CD1c-positive myeloid dendritic cell (primary cell): ENCODE measurements around the gene MRM2.
A peak's percentile ranks its signal among the peaks of the same experiment; 100 is the strongest.

Source experiments
- DNase-seq: peaks from one replicate; pipeline ENCODE4 v3.0.0-alpha.2; 2016; ENCODE audit errors: extremely low spot score

Gene MRM2

DNA sequence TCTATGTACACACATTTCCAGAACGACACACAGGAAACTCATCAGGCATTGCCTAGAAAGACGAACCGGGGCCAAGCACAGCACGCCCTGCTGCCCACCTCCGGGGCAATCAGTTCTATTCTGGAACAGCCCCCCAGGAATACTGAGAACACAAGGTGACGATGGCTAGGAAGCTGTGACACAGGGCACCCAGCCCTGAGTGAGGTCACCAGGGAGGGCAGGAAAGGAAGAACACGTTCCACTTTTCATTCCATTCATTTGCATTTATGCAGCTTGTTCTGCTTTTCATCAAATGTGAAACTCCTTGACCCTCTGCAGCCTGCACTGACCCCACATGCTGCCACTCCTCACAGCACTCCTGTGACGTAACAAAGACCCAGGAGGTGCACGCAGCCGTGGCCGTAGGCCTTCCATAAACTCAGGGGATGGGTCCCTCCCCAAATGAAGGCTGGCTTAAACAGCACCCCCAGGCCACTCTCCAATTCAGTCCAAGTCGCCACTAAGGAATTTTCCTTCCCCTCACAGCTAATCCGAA is 38.2 kb downstream of the MRM2 start:
- DNase-seq: peak; percentile 12

GRCh38 chr7:2202901-2203765 is 38.9 kb downstream of the MRM2 start:
- DNase-seq: no peak

GRCh38 chr7:2202361-2202761 is 39.6 kb downstream of the MRM2 start:
- DNase-seq: no peak

- DNase-seq: no peak
Measured at GRCh38 chr7:2201686-2202360, 40.2 kb downstream of the MRM2 start.

- DNase-seq: no peak
Measured at GRCh38 chr7:2201128-2201527, 40.9 kb downstream of the MRM2 start.

DNA sequence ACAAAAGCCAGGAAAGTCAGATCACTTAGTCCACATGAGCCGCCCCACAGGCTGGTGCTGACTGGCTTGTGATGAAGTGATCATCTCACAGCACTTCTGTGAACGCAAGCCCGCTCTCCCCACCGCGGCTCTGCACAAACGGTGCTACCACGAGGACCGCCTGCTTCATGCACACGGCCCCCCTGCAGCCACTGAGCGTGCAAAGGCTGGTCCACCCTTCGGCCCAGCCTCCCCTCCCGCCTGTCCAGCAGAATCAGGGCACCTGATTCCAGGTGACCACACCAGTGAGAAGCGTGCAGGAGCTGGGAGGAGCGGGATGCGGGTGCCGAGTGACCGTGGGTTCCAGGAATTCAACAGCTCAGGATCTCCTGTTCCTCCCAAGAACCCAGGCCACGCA is 41.4 kb downstream of the MRM2 start:
- DNase-seq: no peak

- DNase-seq: no peak
Measured at GRCh38 chr7:2199956-2200583, 41.9 kb downstream of the MRM2 start.

DNA sequence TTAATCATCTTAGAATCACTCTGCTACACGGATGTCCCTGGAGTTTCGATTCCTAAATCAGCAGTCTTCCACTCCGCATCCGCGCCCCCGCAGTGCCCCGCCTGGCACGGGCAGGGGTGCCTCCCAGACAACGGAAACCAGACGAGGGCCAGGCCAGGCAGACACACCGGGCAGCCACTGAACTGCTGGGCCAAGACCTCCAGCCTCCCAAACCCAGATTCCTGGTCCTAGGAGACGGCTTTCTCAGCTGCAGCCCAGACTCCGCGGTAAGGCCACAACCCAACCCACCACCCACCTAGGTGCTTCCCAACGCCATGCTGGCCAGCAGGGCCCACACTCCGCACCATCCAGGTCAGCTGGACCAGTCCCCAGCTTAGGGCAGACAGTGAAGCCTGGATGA is 42.5 kb downstream of the MRM2 start:
- DNase-seq: no peak

- no peak for DNase-seq
Measured at GRCh38 chr7:2198760-2199159, 43.2 kb downstream of the MRM2 start.

DNA sequence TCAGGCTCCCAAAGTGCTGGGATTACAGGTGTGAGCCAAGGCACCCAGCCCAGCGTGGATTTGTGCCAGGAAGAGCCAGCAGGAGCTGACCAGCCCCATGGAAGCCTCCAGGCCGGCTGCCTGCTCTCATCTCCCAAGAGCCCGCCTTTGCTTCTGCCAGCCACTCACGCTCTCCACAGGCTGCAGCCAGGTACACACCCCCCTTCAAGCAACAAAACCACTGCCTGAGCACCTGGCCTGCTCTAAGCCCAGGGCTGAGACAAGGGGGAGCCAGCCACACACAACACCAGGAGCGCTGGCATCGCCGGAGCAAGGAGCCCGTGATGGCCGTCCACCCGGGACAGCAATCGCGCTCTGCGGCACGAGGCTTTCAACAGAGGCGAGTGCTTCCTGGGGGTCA is 43.8 kb downstream of the MRM2 start:
- no peak for DNase-seq

DNA sequence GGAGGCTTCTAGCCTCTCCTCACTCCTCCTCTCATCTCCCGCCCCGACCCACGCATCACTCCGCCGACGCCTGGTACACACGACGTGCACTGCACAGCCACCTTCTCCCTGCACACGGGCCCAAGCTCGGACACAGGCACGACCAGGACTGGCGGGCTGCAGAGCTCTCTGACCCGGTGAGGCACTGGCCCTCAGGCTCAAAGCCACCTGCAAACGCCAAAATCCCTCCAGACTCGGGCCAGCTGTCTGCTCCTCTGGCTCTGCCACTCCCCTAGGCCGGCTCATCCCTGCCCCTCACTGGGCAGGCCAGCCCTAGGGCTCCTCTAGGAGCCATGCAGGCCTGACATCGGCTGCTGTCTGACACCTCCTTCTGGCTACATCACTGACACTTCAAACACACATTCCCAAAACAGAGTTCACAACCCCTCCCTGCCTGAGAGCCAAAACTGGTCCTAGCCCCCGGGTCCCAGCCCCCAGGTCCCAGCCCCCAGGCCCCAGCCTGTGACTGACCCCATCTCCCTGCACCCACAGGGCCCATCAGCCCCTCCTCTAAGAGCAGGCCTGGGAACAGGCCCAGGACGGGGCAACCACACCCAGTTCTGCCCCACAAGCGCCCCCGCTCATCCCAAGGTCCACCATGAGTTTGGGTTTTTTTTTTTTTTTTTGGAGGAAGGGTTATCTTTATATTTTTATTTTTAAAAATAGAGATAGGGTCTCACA is 44.4 kb downstream of the MRM2 start:
- DNase-seq: no peak

GRCh38 chr7:2196381-2197378 is 45.3 kb downstream of the MRM2 start:
- no peak for DNase-seq

- DNase-seq: no peak
Measured at GRCh38 chr7:2195400-2196246, 46.4 kb downstream of the MRM2 start.

DNA sequence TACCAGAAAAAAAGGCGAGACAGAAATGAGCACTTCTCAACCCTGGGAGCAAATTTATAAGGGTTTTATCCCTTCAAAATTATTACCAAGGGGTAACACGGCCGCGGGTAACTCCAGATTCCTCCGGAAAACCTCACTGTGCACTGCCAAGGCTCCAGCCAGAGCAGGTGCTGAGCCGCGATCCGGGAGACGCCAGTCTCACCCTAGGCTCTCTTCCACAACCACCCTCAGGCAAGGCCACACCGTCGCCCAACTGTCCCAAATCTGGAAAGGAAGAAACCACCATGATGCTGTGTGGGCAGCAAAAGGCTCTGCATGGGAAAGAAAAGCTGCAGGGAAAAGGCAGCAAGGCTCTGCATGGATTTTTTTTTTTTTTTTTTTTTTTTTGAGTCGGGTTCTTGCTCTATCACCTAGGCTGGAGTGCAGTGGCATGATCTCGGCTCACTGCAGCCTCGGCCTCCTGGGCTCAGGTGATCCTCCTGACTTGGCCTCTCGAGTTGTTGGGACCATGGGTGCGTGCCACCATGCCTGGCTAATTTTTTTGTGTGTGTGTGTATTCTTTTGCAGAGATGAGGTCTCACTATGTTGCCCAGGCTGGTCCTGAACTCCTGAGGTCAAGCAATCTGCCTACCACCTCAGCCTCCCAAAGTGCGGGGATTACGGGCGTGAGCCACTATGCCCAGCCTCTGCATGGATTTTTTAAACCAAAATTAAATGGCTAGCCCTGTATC is 48.3 kb downstream of the MRM2 start:
- DNase-seq: no peak

DNA sequence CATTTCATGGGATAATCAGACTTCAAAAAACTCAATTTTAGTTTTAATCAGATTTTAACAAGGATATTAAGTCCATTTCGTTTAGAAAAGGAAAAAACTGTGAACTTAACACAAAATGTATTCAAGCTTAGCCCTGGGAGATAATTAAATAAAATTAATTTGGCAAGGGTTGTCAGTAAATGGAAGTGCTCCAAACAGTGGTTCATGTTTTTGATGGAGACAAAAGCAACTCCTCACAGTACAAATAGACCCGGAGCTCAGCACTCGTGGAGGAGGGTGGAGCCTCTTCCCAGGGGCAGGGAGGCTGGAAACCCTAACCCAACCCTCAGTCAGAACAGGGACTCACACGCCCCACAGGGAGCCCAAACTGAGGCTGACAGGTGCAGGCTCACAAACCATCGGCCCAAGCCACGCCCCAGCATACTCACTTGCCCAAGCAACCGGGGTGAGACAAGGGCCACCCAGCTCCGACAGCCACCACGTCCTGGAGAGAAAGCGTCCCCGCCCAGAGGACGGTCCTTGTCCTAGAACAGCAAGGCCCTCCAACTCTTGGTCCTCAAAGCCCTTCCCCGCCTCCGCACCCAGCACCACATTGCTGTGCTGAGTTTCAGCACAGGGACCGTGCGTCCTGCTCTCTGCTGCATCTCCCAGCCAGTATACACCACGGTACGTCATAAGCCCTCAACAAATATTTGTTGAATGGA is 49.0 kb downstream of the MRM2 start:
- no peak for DNase-seq

GRCh38 chr7:2191016-2191415 is 51.0 kb downstream of the MRM2 start:
- DNase-seq: no peak

- DNase-seq: no peak
Measured at GRCh38 chr7:2190531-2190930, 51.5 kb downstream of the MRM2 start.

GRCh38 chr7:2186166-2186565 is 55.8 kb downstream of the MRM2 start:
- no peak for DNase-seq
